Measurements from ENCODE around the gene FAM83D. TPM values are rescaled to one million over a fixed set of nuclear protein-coding genes. Genes with fewer than 3 reads are reported as not detected.
"Not testable (repeated sequence)": the region's sequence is repeated elsewhere in the genome, so short reads cannot be mapped to it uniquely, and the experiment has no call there.

The FAM83D gene
- total RNA-seq, 1 experiment from 2014 or later = 40.9 TPM

DNA sequence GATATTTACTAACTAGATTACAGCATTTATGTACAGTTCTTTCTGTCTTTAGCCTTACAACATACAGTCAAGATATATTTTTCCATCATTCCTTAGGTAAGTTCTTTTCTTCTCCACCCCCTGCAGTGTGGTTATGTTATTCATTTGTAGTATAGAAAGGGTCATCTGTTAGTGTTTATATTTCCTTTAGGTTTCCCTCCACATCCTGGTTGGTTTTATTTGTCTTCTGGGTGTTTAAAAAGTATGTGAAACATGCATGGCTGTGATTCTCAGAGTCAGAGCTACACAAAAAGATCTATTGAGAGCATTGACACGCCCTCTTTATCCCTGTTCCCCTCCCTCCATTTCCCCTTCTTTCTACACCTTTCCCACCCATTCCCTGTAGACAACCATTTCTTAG lies 56.1 kb downstream of the FAM83D start:
- no peak for DNase-seq (ENCODE audit: low read depth)
- in situ Hi-C loops (cut with HindIII; ENCODE audit: low pct_unique_long_range_greater_than_20kb, low sequenced_read_pairs) = no loop called here

- DNase-seq (ENCODE audit: low read depth) = peak; percentile 3
- in situ Hi-C loops (cut with HindIII; ENCODE audit: low pct_unique_long_range_greater_than_20kb, low sequenced_read_pairs) = no loop called here
Observed at GRCh38 chr20:38985060-38985459, 58.8 kb downstream of the FAM83D start.

DNA sequence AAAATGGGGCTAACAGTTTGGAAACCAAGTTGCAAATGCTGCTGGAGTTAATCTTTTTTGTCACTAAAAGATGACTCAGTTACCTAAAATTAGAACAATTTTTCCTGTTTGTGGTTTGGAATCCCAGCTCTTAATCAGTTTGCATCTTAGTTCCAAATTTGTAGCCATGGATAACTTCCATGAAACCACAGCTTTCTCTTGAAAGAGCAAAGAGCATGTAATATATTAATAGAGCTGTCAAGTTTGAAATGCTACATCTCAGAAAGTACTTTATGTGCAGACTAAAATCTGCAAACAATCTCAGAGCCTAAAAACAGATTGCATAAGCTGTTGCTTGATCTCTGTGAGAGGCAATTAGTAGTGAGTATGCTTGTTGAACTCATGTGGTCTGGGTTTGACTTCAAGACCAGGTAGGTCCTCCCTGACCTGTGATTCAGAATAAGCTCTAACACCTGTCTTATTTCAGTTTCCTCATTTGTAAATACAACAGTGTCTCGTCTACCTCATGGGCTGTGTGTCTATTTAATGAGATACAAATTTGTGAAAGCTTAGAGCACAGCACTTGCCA lies 59.5 kb downstream of the FAM83D start:
- in situ Hi-C loops (cut with HindIII; ENCODE audit: low pct_unique_long_range_greater_than_20kb, low sequenced_read_pairs) = no loop called here
- DNase-seq (ENCODE audit: low read depth) = peak; percentile 50

DNA sequence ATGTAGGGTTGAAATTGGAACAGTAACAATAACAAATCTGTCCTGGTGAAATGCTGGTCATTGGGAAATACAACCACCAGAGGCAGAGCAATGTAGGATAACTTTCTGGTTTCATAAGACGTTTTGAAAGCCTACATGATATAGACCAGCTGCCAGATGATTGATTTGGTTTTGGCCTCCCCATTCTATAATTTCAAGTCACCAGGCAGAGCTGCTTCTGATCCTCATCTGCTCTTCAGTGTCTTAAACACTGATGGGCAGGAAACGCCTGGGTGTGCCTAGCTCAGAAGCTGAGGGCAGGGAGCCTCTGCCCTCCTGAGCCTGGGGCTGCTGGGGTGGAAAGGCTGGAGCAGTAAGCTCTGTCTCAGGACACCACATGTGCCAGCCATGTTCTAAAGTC lies 60.4 kb downstream of the FAM83D start:
- in situ Hi-C loops (cut with HindIII; ENCODE audit: low pct_unique_long_range_greater_than_20kb, low sequenced_read_pairs) = no loop called here
- DNase-seq (ENCODE audit: low read depth) = no peak

- DNase-seq (ENCODE audit: low read depth) = no peak
- in situ Hi-C loops (cut with HindIII; ENCODE audit: low pct_unique_long_range_greater_than_20kb, low sequenced_read_pairs) = no loop called here
Observed at GRCh38 chr20:38987777-38988176, 61.6 kb downstream of the FAM83D start.

DNA sequence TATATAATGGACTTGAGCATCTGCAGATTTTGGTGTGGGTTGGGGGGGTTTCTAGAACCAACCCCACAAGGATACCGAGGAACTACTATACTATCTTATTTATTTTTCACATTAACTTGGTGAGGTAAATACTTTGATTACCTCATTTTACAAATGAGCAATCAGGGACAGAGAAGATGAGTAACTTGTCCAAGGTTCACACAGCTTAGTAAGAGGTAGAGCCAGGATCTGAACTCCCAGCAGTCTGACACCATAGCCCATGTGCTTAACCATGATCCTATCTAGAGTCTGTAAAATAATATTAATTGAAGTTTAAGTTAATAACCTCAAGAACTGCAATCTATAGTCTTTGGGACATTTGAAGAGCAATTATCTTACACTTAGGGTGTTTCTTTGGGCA lies 64.5 kb downstream of the FAM83D start:
- in situ Hi-C loops (cut with HindIII; ENCODE audit: low pct_unique_long_range_greater_than_20kb, low sequenced_read_pairs) = no loop called here
- DNase-seq (ENCODE audit: low read depth) = no peak

GRCh38 chr20:38991814-38992704 lies 65.8 kb downstream of the FAM83D start:
- in situ Hi-C loops (cut with HindIII; ENCODE audit: low pct_unique_long_range_greater_than_20kb, low sequenced_read_pairs) = no loop called here

DNA sequence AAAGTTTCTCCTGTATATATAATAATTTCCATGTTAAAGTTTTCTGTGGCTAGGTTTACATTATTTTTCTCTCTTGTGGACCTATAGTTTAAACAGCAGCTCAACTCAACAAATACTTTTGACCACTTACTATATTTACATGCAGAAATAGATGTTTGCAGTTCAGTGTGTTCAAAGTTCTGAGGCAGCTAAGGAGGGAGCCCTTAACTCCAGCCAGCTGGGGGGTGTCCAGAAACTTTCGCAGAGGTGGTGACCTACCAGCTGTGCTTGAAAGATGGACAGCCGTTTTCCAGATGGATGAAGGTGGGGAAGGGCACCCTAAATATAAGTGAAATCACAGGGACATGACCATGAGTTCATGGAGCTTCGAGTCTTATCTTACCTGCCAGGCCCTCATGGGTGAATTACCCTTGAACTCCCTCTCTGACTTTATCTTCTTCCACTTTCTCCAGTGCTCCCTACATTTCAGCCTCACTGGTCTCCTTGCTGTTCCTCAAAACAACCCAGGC lies 69.4 kb downstream of the FAM83D start:
- DNase-seq (ENCODE audit: low read depth) = no peak
- in situ Hi-C loops (cut with HindIII; ENCODE audit: low pct_unique_long_range_greater_than_20kb, low sequenced_read_pairs) = no loop called here

More at GRCh38 chr20:38991814-38992704, 65.8 kb downstream of the FAM83D start:
- no peak for DNase-seq (ENCODE audit: low read depth)

DNA sequence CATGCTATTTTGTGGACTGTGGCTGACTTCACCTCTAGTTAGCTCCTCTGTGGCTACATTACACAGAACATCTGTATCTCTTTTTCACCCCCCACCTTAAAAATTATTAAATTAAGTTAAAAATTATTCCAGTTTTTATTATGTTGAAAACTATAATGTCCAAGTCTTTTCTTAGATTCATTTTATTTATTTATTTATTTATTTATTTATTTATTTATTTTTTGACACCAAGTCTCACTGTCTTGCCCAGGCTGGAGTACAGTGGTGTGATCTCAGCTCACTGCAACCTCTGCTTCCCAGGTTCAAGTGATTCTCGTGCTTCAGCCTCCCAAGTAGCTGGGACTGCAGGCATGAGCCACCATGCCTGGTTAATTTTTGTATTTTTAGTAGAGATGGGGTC lies 70.6 kb downstream of the FAM83D start:
- in situ Hi-C loops (cut with HindIII; ENCODE audit: low pct_unique_long_range_greater_than_20kb, low sequenced_read_pairs); DNase-seq (ENCODE audit: low read depth): not testable (repeated sequence)

GRCh38 chr20:38997622-38998021 lies 71.4 kb downstream of the FAM83D start:
- DNase-seq (ENCODE audit: low read depth) = no peak
- in situ Hi-C loops (cut with HindIII; ENCODE audit: low pct_unique_long_range_greater_than_20kb, low sequenced_read_pairs) = no loop called here

- in situ Hi-C loops (cut with HindIII; ENCODE audit: low pct_unique_long_range_greater_than_20kb, low sequenced_read_pairs) = no loop called here
- DNase-seq (ENCODE audit: low read depth) = no peak
Observed at GRCh38 chr20:38999217-38999616, 73.0 kb downstream of the FAM83D start.

GRCh38 chr20:38999965-39000910 lies 74.0 kb downstream of the FAM83D start:
- DNase-seq (ENCODE audit: low read depth) = no peak
- in situ Hi-C loops (cut with HindIII; ENCODE audit: low pct_unique_long_range_greater_than_20kb, low sequenced_read_pairs) = no loop called here

Other genes starting within 250 kb of the FAM83D start
- gene SLC32A1, start 201.9 kb upstream of the FAM83D start, total RNA-seq (2014; rRNA removed; shearing (Covaris generic); ENCODE audit: low replicate concordance) = not detected in 2 replicates
- 7.9 and 11.6 TPM in 2 replicates for gene ACTR5, start 178.0 kb upstream of the FAM83D start, total RNA-seq (2014; rRNA removed; shearing (Covaris generic); ENCODE audit: low replicate concordance)
- 0.07 and 0.78 TPM in 2 replicates for gene PPP1R16B, start 120.7 kb upstream of the FAM83D start, total RNA-seq (2014; rRNA removed; shearing (Covaris generic); ENCODE audit: low replicate concordance)
- gene DHX35, start 35.9 kb downstream of the FAM83D start, total RNA-seq (2014; rRNA removed; shearing (Covaris generic); ENCODE audit: low replicate concordance) = 11.5 and 14.9 TPM in 2 replicates

All from Caki2 (cell line).